Thymus (tissue), 11 donors: ENCODE data around the gene SCRN2. TPM values are rescaled to one million over a fixed set of nuclear protein-coding genes. Genes with fewer than 3 reads are reported as not detected.
A peak's percentile ranks its signal among the peaks of the same experiment; 100 is the strongest.

Source experiments
- DNase-seq, 9 donors: peaks; one replicate each; pipeline ENCODE4 v3.0.0-alpha.2; 2013; ENCODE audit warnings: low spot score in 9 of 9, low read depth in 6 of 9, missing footprints in 1 of 9
- H3K27ac ChIP-seq, 2 donors: one replicate each; pipeline ENCODE4 v1.5.1; 2013; ENCODE audit warnings: control low read depth in 1 of 2, low read depth in 1 of 2, low read length in 1 of 2, mild to moderate bottlenecking in 1 of 2, moderate library complexity in 1 of 2
- H3K27me3 ChIP-seq, 2 donors: one replicate each; pipeline ENCODE4 v1.5.1; 2013; ENCODE audit warnings: low read length in 1 of 2; ENCODE audit not compliant: control insufficient read depth in 2 of 2, insufficient read depth in 1 of 2
- H3K36me3 ChIP-seq, 2 donors: one replicate each; pipeline ENCODE4 v1.5.1; 2013; ENCODE audit warnings: low read length in 1 of 2, mild to moderate bottlenecking in 1 of 2, moderate library complexity in 1 of 2; ENCODE audit not compliant: control insufficient read depth in 2 of 2, insufficient read depth in 2 of 2
- H3K4me1 ChIP-seq, 2 donors: one replicate each; pipeline ENCODE4 v1.5.1; 2013; ENCODE audit warnings: low read length in 2 of 2; ENCODE audit not compliant: control insufficient read depth in 2 of 2, insufficient read depth in 2 of 2
- H3K4me3 ChIP-seq, 2 donors: one replicate each; pipeline ENCODE4 v1.5.1; 2013; ENCODE audit warnings: low read length in 2 of 2, control low read depth in 1 of 2, mild to moderate bottlenecking in 1 of 2
- H3K9me3 ChIP-seq, 2 donors: one replicate each; pipeline ENCODE4 v1.5.1; 2013; ENCODE audit warnings: low read length in 1 of 2, mild to moderate bottlenecking in 1 of 2; ENCODE audit not compliant: control insufficient read depth in 2 of 2, insufficient read depth in 1 of 2
- whole genome bisulfite sequencing: extraction: QIAGEN DNeasy Blood & Tissue Kit; methylation state at CpG from one replicate; pipeline ENCODE4 v1.1.7; 2013; 5-methylcytosine and 5-hydroxymethylcytosine counted together
- polyA plus RNA-seq: library from polyadenylated mRNA; stranded (reverse); fragments of 200-250 nt; gene quantifications from one replicate; pipeline ENCODE4 v1.2.3, GENCODE V29; 2013
- total RNA-seq: library from RNA; stranded (reverse); fragments of 120-200 nt; gene quantifications from one replicate; pipeline ENCODE4 v1.2.4, GENCODE V29; 2013
- donor health status: healthy.

SCRN2 gene
- total and polyA plus RNA-seq, 2 donors, result 25.3 to 39.4 TPM

DNA sequence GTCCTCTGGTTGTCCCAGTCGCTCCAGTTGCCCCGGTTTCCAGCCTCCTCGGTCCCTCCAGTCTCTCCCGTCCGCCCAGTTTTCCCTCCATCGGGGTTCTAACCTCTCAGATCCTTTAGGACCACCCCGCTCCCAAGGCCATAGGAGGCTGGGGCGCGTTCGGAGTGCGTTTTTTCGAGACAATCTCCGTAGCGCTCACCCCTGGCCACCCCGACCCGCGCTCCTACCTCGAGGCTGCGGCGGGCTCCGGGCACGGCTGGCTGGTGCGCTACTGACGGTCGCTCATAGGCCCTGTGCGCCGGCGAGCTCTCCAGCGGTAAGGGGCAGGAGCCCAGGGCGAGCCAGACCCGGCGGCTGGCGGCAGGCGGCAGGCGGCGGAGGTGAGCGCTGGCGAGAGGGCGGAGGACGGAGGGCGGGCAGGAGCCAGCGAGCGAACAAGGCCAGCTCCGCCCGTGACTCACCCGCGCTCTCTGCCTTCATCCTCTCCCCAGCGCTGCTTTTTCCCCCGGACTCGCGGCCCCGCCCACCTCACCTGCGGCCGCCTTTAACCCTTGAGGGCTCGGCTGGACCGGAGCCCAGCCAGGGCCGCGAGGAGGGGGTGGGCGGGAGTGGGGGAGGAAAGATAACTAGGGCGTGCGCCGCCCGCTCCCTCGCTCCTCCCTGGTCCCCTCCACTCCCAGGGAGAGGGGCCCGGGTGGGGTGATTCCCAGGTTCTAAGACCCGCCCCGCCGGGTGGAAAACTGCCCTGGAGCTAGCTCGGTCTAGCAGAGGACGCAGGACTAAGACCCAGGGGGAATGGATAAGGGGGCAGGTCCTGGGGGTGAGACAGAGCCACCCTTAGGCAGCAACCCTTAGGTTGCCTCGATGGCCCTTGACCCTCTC is 9.9 kb upstream of the SCRN2 start, which contains the start of gene SP6:
TSS of gene SP6 (minus strand) at position 472 of the 882 bp plus-strand sequence. CDS start 2,734 bp downstream, outside the sequence.
- peak in 1 of 9 donors; percentile 47 for DNase-seq
- 7% methylated on average over 71 of the region's 71 CpGs for WGBS
- Histone ChIP-seq H3K9me3 (peaks cover 0 to 18% of the 10 kb centered on the region in 2 donors), H3K36me3 (no peaks in the 10 kb centered on the region), H3K4me3 (peak within 1 kb of the TSS in 1 of 2 donors; percentile 14), H3K27me3 (peaks cover 92 to 100% of the 10 kb centered on the region in 2 donors), H3K4me1 (peaks cover 2 to 37% of the 10 kb centered on the region in 2 donors), H3K27ac (no peak within 1 kb of the TSS)

GRCh38 chr17:47850373-47850691 is 9.3 kb upstream of the SCRN2 start:
- H3K27me3 ChIP-seq, result peaks cover 94 to 100% of the 10 kb centered on the region in 2 donors
- no peaks in the 10 kb centered on the region for H3K36me3 ChIP-seq
- no peak overlapping the region for H3K27ac ChIP-seq
- 68% methylated on average over 9 of the region's 9 CpGs for whole genome bisulfite sequencing
- DNase-seq, result no peak
- H3K4me1 ChIP-seq, result peaks cover 2 to 37% of the 10 kb centered on the region in 2 donors
- H3K4me3 ChIP-seq, result no peak overlapping the region
- H3K9me3 ChIP-seq, result peaks cover 0 to 18% of the 10 kb centered on the region in 2 donors

- WGBS, result 68% methylated on average over 23 of the region's 23 CpGs
- Histone ChIP-seq H3K9me3 (peaks cover 0 to 18% of the 10 kb centered on the region in 2 donors), H3K4me3 (no peak overlapping the region), H3K36me3 (no peaks in the 10 kb centered on the region), H3K4me1 (peaks cover 2 to 48% of the 10 kb centered on the region in 2 donors), H3K27ac (no peak overlapping the region), H3K27me3 (peaks cover 83 to 93% of the 10 kb centered on the region in 2 donors)
- DNase-seq, result no peak
Measured at GRCh38 chr17:47848198-47848513, 7.1 kb upstream of the SCRN2 start.

GRCh38 chr17:47847341-47848197 is 6.5 kb upstream of the SCRN2 start:
- WGBS, result 31% methylated on average over 71 of the region's 71 CpGs
- H3K27ac ChIP-seq, result no peak overlapping the region

DNA sequence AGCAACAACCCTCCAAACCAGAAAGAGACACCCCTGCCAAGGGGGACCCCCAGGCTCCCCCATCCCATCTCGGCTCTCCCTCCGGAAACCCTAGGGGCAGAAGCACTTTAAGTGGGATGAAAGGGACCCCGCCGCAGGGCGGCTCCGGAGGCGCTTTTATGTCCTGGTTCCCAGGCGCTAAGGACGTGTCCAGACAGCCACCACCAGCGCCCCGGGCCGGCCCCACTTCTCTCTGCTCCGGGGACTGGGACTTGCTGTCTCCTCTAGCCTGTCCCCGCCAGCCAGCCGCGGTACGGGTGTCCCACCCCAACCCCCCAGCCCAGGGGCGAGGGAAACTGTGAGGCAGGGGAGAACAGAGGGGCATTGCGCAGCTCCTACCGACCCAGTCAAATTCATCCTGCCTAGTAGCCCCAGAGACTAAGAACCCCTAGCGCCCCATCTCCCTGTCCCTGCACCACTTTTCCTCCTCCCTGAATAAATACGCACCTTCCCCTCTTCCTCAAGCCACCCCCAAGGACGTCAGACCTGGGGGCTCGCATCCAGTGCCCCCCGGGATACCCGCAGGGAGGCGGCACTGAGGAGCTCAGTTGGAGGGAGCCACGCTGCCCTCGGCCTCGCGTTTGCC is 5.8 kb upstream of the SCRN2 start:
- peaks cover 69 to 80% of the 10 kb centered on the region in 2 donors for H3K27me3 ChIP-seq
- no peaks in the 10 kb centered on the region for H3K36me3 ChIP-seq
- no peak overlapping the region for H3K27ac ChIP-seq
- no peak for DNase-seq
- H3K4me1 ChIP-seq, result peaks cover 2 to 48% of the 10 kb centered on the region in 2 donors
- H3K4me3 ChIP-seq, result no peak overlapping the region
- H3K9me3 ChIP-seq, result peaks cover 0 to 18% of the 10 kb centered on the region in 2 donors
- 17% methylated on average over 31 of the region's 31 CpGs for WGBS

More at GRCh38 chr17:47847341-47848197, 6.5 kb upstream of the SCRN2 start:
- peak in 4 of 9 donors; percentile 30 to 54 (median 42) for DNase-seq
- Histone ChIP-seq H3K36me3 (no peaks in the 10 kb centered on the region), H3K9me3 (peaks cover 0 to 18% of the 10 kb centered on the region in 2 donors), H3K4me1 (peaks cover 2 to 52% of the 10 kb centered on the region in 2 donors), H3K4me3 (no peak overlapping the region), H3K27me3 (peaks cover 77 to 87% of the 10 kb centered on the region in 2 donors)

- 89% methylated on average over 3 of the region's 3 CpGs for WGBS
- peaks cover 0 to 16% of the 10 kb centered on the region in 2 donors for H3K9me3 ChIP-seq
- no peak overlapping the region for H3K27ac ChIP-seq
- H3K4me3 ChIP-seq, result no peak overlapping the region
- DNase-seq, result no peak
- peaks cover 8 to 49% of the 10 kb centered on the region in 2 donors for H3K4me1 ChIP-seq
- peaks cover 58 to 71% of the 10 kb centered on the region in 2 donors for H3K27me3 ChIP-seq
- no peaks in the 10 kb centered on the region for H3K36me3 ChIP-seq
Measured at GRCh38 chr17:47845716-47846075, 4.6 kb upstream of the SCRN2 start.

GRCh38 chr17:47844814-47845715 is 4.0 kb upstream of the SCRN2 start:
- H3K27me3 ChIP-seq, result peaks cover 52 to 67% of the 10 kb centered on the region in 2 donors
- no peak overlapping the region for H3K4me3 ChIP-seq
- DNase-seq, result no peak
- H3K36me3 ChIP-seq, result no peaks in the 10 kb centered on the region
- H3K4me1 ChIP-seq, result peaks cover 11 to 54% of the 10 kb centered on the region in 2 donors
- H3K9me3 ChIP-seq, result peaks cover 0 to 12% of the 10 kb centered on the region in 2 donors
- no peak overlapping the region for H3K27ac ChIP-seq
- 77% methylated on average over 4 of the region's 4 CpGs for WGBS

DNA sequence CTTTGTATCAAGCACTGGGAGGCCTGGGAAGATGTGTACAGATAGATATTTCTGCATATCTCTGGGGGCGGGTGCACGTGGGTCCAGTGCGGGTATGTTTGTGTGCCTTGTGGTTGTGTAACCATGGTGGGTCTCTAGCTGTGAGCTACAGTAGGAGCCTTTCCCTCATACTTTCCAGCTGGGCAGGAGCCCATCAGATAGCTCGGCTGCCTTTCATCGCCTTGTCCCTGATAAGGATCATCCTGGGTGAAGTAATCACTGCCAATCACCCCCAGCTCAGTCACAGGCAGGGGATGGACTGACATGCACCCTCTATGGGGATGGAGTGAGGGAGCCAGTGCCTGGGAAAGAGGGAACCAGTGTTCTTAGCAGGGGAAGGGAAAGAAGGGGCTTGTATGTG is 3.2 kb upstream of the SCRN2 start:
- no peak overlapping the region for H3K27ac ChIP-seq
- peaks cover 0 to 9% of the 10 kb centered on the region in 2 donors for H3K9me3 ChIP-seq
- 97% methylated on average over 5 of the region's 5 CpGs for WGBS
- H3K4me1 ChIP-seq, result peaks cover 11 to 55% of the 10 kb centered on the region in 2 donors
- no peak for DNase-seq
- no peaks in the 10 kb centered on the region for H3K36me3 ChIP-seq
- H3K4me3 ChIP-seq, result no peak overlapping the region
- H3K27me3 ChIP-seq, result peaks cover 43 to 59% of the 10 kb centered on the region in 2 donors
